Measurements from ENCODE around the gene ZNF467.
A peak's percentile ranks its signal among the peaks of the same experiment; 100 is the strongest.

The ZNF467 gene

GRCh38 chr7:149800169-149800555 lies 26.8 kb upstream of the ZNF467 start:
- Mint-ChIP-seq H3K36me3 (no peaks in the 10 kb centered on the region), H3K27ac (peak overlapping the region; percentile 66), H3K9me3 (no peaks in the 10 kb centered on the region), H3K4me1 (no peaks in the 10 kb centered on the region), H3K4me3 (no peak overlapping the region), H3K27me3 (peaks cover 4 to 14% of the 10 kb centered on the region in 2 donors)
- DNase-seq (no peak), ATAC-seq (replicated peaks) (no peak)

DNA sequence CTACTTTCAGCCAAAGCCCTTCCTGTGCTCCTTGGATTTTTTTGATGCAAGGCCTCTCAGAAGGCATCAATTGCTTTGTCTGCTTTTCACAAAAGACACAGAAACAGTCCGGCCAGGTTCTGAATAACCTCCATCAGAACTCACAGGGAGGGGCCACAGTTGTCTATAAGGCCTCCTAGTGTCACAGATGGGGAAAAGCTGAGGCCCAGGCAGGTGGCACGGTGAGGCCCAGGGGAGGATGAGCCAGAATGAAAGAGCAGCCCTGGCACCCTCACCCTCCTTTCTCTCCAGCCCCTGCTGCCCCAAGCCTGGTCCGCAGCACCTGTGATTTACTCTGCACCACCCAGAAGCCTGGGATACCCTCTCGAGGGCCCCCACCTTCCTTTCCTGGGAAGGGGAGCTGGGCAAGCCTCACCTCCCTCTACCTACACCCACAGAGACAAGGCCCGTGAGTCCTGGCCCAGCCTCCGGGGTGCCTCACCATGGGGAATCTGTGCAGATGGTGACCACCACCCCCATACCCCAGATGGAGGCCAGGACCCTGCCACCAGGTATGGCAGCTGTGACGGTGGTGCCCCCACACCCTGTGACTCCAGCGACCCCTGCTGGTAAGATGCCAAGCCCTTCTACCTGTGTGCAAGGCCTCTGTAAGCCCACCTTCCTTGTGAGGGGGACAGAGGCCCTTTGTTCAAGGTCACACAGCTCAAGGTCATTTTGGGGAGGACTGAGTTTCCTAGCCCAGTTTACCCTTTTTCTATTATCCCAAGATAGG lies 26.2 kb upstream of the ZNF467 start:
- ATAC-seq (replicated peaks) (peak; percentile 58), DNase-seq (no peak)
- Mint-ChIP-seq H3K36me3 (no peaks in the 10 kb centered on the region), H3K9me3 (no peaks in the 10 kb centered on the region), H3K27me3 (peaks cover 3 to 15% of the 10 kb centered on the region in 2 donors), H3K4me3 (no peak overlapping the region), H3K27ac (peak overlapping the region; percentile 66), H3K4me1 (no peaks in the 10 kb centered on the region)

DNA sequence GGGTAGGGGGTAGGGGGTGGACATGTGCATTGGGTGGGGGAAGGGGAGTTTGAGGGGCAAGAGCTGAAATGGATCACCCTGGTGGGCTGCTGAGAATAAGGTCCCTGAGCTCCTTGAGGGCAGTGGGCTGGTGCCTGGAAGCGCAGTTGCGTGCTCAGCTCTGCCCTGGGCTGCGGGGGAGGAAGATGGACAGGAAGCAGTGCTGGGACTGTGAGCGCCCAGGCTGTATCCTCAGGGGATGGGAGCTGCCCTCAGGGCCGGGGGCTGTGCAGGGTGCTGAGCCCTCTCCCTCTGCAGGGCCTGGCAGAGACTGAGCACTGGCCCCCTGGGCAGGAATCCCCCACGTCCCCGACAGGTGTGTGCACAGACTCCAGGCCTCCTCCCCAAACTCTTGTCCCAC lies 24.4 kb upstream of the ZNF467 start:
- DNase-seq (no peak), ATAC-seq (replicated peaks) (no peak)
- Mint-ChIP-seq H3K27ac (no peak overlapping the region), H3K27me3 (peaks cover 2 to 20% of the 10 kb centered on the region in 2 donors), H3K36me3 (no peaks in the 10 kb centered on the region), H3K9me3 (no peaks in the 10 kb centered on the region), H3K4me1 (no peaks in the 10 kb centered on the region), H3K4me3 (no peak overlapping the region)

- H3K27me3 Mint-ChIP-seq, result peaks cover 12 to 34% of the 10 kb centered on the region in 2 donors
- no peak for ATAC-seq (replicated peaks)
- no peak overlapping the region for H3K4me3 Mint-ChIP-seq
- no peak overlapping the region for H3K27ac Mint-ChIP-seq
- no peaks in the 10 kb centered on the region for H3K9me3 Mint-ChIP-seq
- H3K4me1 Mint-ChIP-seq, result no peaks in the 10 kb centered on the region
- no peaks in the 10 kb centered on the region for H3K36me3 Mint-ChIP-seq
- DNase-seq, result no peak
Observed at GRCh38 chr7:149796287-149796860, 23.0 kb upstream of the ZNF467 start.

- Mint-ChIP-seq H3K9me3 (no peaks in the 10 kb centered on the region), H3K36me3 (no peaks in the 10 kb centered on the region), H3K27me3 (peaks cover 21 to 44% of the 10 kb centered on the region in 2 donors), H3K4me3 (no peak overlapping the region), H3K27ac (no peak overlapping the region), H3K4me1 (no peaks in the 10 kb centered on the region)
- DNase-seq (no peak), ATAC-seq (replicated peaks) (no peak)
Observed at GRCh38 chr7:149795126-149795525, 21.7 kb upstream of the ZNF467 start.

DNA sequence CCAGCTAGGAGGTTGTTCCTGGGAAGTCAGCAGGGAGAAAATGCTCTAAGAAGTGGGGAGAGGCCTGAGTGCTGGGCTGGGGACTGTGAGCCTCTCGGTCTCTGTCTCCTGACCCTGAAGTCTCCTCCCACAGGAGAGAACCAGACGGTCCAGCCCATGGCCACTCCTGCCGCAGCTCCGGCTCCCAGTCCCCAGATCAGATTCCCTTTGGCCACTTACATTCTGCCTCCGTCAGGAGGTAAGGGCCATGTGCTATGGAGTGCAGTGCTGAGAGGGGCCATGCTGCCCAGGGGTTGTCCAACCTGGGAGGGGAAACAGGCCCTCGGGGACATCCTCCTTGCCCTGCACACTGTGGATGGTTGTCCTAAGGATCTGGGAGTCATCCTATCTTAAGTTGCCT lies 21.3 kb upstream of the ZNF467 start:
- H3K4me1 Mint-ChIP-seq, result peaks cover 0 to 3% of the 10 kb centered on the region in 2 donors
- peaks cover 0 to 2% of the 10 kb centered on the region in 2 donors for H3K36me3 Mint-ChIP-seq
- peaks cover 25 to 49% of the 10 kb centered on the region in 2 donors for H3K27me3 Mint-ChIP-seq
- ATAC-seq (replicated peaks) (no peak), DNase-seq (no peak)
- H3K27ac Mint-ChIP-seq, result no peak overlapping the region
- no peak overlapping the region for H3K4me3 Mint-ChIP-seq
- no peaks in the 10 kb centered on the region for H3K9me3 Mint-ChIP-seq

GRCh38 chr7:149793261-149793660 lies 19.9 kb upstream of the ZNF467 start:
- Mint-ChIP-seq H3K36me3 (peaks cover 0 to 3% of the 10 kb centered on the region in 2 donors), H3K4me1 (peaks cover 0 to 4% of the 10 kb centered on the region in 2 donors), H3K27ac (no peak overlapping the region), H3K27me3 (peaks cover 37 to 63% of the 10 kb centered on the region in 2 donors), H3K9me3 (no peaks in the 10 kb centered on the region), H3K4me3 (no peak overlapping the region)
- DNase-seq, result no peak
- ATAC-seq (replicated peaks), result no peak

- Mint-ChIP-seq H3K27me3 (peaks cover 44 to 68% of the 10 kb centered on the region in 2 donors), H3K9me3 (no peaks in the 10 kb centered on the region), H3K27ac (no peak overlapping the region), H3K4me3 (no peak overlapping the region), H3K36me3 (peaks cover 0 to 3% of the 10 kb centered on the region in 2 donors), H3K4me1 (peaks cover 4% of the 10 kb centered on the region in 2 donors)
- ATAC-seq (replicated peaks) (no peak), DNase-seq (no peak)
Observed at GRCh38 chr7:149792220-149792595, 18.8 kb upstream of the ZNF467 start.

DNA sequence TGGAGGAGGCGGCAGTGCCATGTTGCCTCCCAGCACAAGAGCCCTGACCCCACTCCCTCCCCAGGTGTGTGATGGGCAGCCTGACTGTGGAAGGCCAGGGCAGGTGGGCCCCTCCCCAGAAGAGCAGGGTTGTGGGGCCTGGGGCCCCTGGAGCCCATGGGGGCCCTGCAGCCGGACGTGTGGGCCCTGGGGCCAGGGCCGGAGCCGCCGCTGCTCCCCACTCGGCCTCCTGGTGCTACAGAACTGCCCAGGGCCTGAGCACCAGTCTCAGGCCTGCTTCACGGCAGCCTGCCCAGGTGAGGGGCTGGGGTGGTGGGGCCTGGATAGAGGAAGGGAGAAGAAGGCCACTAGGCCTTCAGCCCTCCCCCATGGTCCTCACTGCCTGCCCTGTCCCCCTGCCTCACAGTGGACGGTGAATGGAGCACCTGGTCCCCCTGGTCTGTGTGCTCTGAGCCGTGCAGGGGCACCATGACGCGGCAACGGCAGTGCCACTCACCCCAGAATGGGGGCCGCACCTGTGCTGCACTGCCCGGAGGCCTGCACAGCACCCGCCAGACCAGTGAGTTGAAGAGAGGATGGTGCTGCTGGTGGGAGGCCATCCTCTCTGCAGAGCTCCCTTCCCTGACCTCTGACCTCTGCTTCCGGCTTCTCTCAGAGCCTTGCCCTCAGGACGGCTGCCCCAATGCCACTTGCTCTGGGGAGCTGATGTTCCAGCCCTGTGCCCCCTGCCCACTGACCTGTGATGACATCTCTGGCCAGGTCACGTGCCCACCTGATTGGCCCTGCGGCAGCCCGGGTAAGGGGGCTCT lies 18.2 kb upstream of the ZNF467 start:
- H3K27me3 Mint-ChIP-seq, result peaks cover 44 to 68% of the 10 kb centered on the region in 2 donors
- no peak for DNase-seq
- peaks cover 0 to 3% of the 10 kb centered on the region in 2 donors for H3K36me3 Mint-ChIP-seq
- no peaks in the 10 kb centered on the region for H3K9me3 Mint-ChIP-seq
- H3K27ac Mint-ChIP-seq, result no peak overlapping the region
- peaks cover 4% of the 10 kb centered on the region in 2 donors for H3K4me1 Mint-ChIP-seq
- ATAC-seq (replicated peaks), result no peak
- no peak overlapping the region for H3K4me3 Mint-ChIP-seq

GRCh38 chr7:149790754-149791360 lies 17.5 kb upstream of the ZNF467 start:
- no peak for ATAC-seq (replicated peaks)
- H3K36me3 Mint-ChIP-seq, result peaks cover 0 to 3% of the 10 kb centered on the region in 2 donors
- no peak for DNase-seq
- no peak overlapping the region for H3K4me3 Mint-ChIP-seq
- no peaks in the 10 kb centered on the region for H3K9me3 Mint-ChIP-seq
- H3K27me3 Mint-ChIP-seq, result peaks cover 49 to 68% of the 10 kb centered on the region in 2 donors
- H3K4me1 Mint-ChIP-seq, result peaks cover 4% of the 10 kb centered on the region in 2 donors
- no peak overlapping the region for H3K27ac Mint-ChIP-seq

DNA sequence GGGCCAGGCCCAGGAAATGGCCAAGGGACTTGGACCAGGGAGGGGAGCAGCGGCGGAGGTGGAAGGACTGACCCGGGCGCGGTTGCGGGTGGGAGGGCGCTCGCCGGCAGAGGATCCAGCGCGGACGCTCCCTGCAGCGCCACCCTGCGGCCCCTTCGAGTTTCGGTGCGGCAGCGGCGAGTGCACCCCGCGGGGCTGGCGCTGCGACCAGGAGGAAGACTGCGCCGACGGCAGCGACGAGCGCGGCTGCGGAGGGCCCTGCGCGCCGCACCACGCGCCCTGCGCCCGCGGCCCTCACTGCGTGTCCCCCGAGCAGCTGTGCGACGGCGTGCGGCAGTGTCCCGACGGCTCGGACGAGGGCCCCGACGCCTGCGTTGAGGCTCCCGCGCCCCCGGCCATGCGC lies 16.8 kb upstream of the ZNF467 start:
- ATAC-seq (replicated peaks), result peak; percentile 46
- no peaks in the 10 kb centered on the region for H3K9me3 Mint-ChIP-seq
- H3K27me3 Mint-ChIP-seq, result peaks cover 49 to 65% of the 10 kb centered on the region in 2 donors
- peaks cover 4% of the 10 kb centered on the region in 2 donors for H3K4me1 Mint-ChIP-seq
- no peak for DNase-seq
- H3K4me3 Mint-ChIP-seq, result no peak overlapping the region
- no peak overlapping the region for H3K27ac Mint-ChIP-seq
- peaks cover 0 to 3% of the 10 kb centered on the region in 2 donors for H3K36me3 Mint-ChIP-seq

DNA sequence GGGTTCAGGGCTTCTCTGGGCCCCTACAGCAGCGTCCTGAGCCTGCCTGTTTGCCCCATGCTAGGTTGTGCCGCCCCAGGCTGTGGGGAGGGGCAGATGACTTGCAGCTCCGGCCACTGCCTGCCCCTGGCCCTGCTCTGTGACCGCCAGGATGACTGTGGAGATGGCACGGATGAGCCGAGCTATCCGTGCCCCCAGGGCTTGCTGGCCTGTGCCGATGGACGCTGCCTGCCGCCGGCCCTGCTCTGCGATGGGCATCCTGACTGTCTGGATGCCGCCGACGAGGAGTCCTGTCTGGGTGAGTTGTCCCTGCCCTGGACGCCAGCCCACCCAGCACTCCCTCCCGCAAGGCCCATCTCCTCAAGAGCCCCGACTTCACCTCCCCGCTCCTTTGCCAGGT lies 15.7 kb upstream of the ZNF467 start:
- Mint-ChIP-seq H3K36me3 (peaks cover 0 to 3% of the 10 kb centered on the region in 2 donors), H3K27me3 (peaks cover 49 to 65% of the 10 kb centered on the region in 2 donors), H3K9me3 (no peaks in the 10 kb centered on the region), H3K27ac (no peak overlapping the region), H3K4me3 (no peak overlapping the region), H3K4me1 (peaks cover 4% of the 10 kb centered on the region in 2 donors)
- no peak for DNase-seq
- no peak for ATAC-seq (replicated peaks)

- Mint-ChIP-seq H3K27ac (no peak overlapping the region), H3K4me3 (no peak overlapping the region), H3K27me3 (peaks cover 49 to 61% of the 10 kb centered on the region in 2 donors), H3K9me3 (no peaks in the 10 kb centered on the region), H3K36me3 (peaks cover 0 to 3% of the 10 kb centered on the region in 2 donors), H3K4me1 (peaks cover 4% of the 10 kb centered on the region in 2 donors)
- ATAC-seq (replicated peaks), result no peak
- DNase-seq, result no peak
Observed at GRCh38 chr7:149788300-149788851, 15.0 kb upstream of the ZNF467 start.
